GM19452 (cell line): ENCODE data around the gene CSF3R.

Source experiments
- ATAC-seq: cut with Tn5 transposase; IDR thresholded peaks from one replicate; pipeline ENCODE4 v1.9.1; 2021; ENCODE audit not compliant: unreplicated experiment

The CSF3R gene

GRCh38 chr1:36421649-36422048 lies 61.1 kb downstream of the CSF3R start:
- no peak for ATAC-seq

DNA sequence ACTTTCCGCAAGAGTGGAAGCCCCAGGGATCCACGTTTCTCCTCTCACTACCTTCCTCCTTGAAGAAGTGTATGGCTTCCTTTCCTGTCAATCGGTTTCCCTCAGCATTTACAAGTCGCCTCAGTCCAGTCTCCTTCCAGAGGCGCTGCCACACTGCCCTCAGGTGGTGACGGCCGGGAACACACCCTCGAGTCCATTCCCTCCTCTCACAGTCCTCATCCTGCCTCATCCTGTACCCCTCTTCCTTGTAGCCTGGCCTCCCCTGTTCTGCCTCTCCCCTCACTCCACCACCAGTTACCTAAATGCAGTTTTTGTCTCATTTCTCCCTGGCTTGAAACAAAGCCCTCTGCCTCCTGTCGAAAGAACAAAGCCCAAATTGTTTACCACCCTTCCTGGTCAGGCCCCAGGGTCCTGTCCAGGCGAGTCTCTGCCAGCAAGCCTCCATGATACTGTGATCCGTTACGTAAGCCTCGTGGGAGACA lies 61.8 kb downstream of the CSF3R start:
- ATAC-seq = peak; percentile 74

- no peak for ATAC-seq
Observed at GRCh38 chr1:36420409-36420808, 62.3 kb downstream of the CSF3R start.

GRCh38 chr1:36419569-36419968 lies 63.1 kb downstream of the CSF3R start:
- ATAC-seq = no peak

GRCh38 chr1:36419140-36419539 lies 63.6 kb downstream of the CSF3R start:
- ATAC-seq = no peak

GRCh38 chr1:36417931-36418330 lies 64.8 kb downstream of the CSF3R start:
- ATAC-seq = no peak
